Bronchial epithelial cell (primary cell): ENCODE data around the gene SEZ6L. TPM values are rescaled to one million over a fixed set of nuclear protein-coding genes. Genes with fewer than 3 reads are reported as not detected.

Experiments used
- DNase-seq: peaks from one replicate; pipeline ENCODE4 v3.0.0-alpha.2; 2010; ENCODE audit warnings: low read depth
- FAIRE-seq: peaks from 2 replicates; lab custom pipeline; 2011; peaks lifted over from hg19 to GRCh38; lab: Jason Lieb, UNC
- H3K27me3 ChIP-seq: 2 replicates; pipeline ENCODE4 v1.5.1; 2011; ENCODE audit warnings: low read length; ENCODE audit not compliant: control insufficient read depth, insufficient read depth
- H3K36me3 ChIP-seq: 2 replicates; pipeline ENCODE4 v1.5.1; 2011; ENCODE audit warnings: low read length; ENCODE audit not compliant: control insufficient read depth, insufficient read depth
- H3K4me3 ChIP-seq: 2 replicates; pipeline ENCODE4 v1.5.1; 2011; ENCODE audit warnings: mild to moderate bottlenecking, low read depth, low read length, control low read depth
- CTCF ChIP-seq: IDR thresholded peaks from 2 replicates; pipeline ENCODE4 v1.5.1; 2011; ENCODE audit warnings: mild to moderate bottlenecking, moderate library complexity, low read length, control low read depth, inconsistent platforms; ENCODE audit not compliant: insufficient read depth, severe bottlenecking
- total RNA-seq: library from RNA; depleted of rRNA; stranded (reverse); fragments of >200 nt; gene quantifications from 2 replicates; pipeline ENCODE4 v1.2.1, GENCODE V29; 2014

SEZ6L gene
- total RNA-seq, 1 donor from 2014 or later: not detected

- peak; percentile 93 for FAIRE-seq
- no peaks in the 10 kb centered on the region for H3K27me3 ChIP-seq
- DNase-seq: peak; percentile 68
- TF ChIP-seq CTCF: no peak
- no peak overlapping the region for H3K4me3 ChIP-seq
- no peaks in the 10 kb centered on the region for H3K36me3 ChIP-seq
Measured at GRCh38 chr22:26416670-26417276, 247.5 kb downstream of the SEZ6L start.

GRCh38 chr22:26417406-26417805 lies 248.1 kb downstream of the SEZ6L start:
- TF ChIP-seq CTCF: no peak
- FAIRE-seq: no peak
- peak; percentile 8 for DNase-seq
- no peaks in the 10 kb centered on the region for H3K27me3 ChIP-seq
- H3K36me3 ChIP-seq: no peaks in the 10 kb centered on the region
- H3K4me3 ChIP-seq: no peak overlapping the region

GRCh38 chr22:26418620-26419019 lies 249.4 kb downstream of the SEZ6L start:
- Histone ChIP-seq H3K36me3 (no peaks in the 10 kb centered on the region), H3K27me3 (no peaks in the 10 kb centered on the region), H3K4me3 (no peak overlapping the region)
- TF ChIP-seq CTCF: no peak
- DNase-seq: no peak
- no peak for FAIRE-seq

DNA sequence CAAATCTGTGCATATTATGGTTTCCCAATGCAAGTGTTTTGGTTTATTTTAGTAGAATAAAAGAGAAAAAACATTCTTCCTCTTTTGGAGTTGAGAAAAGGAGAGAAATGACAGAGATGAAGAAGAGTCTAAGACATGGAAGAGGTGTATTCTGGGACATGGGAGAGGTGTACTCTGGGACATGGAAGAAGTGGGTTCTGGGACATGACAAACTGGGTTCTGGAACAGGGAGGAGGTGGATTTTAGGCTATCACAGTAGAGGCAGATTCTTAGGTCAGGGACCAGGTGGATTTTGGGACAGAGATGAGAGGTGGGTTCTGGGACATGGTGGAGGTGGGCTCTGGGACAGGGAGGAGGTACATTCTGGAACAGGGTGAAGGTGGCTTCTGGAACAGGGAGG lies 257.7 kb downstream of the SEZ6L start:
- Histone ChIP-seq H3K4me3 (no peak overlapping the region), H3K27me3 (no peaks in the 10 kb centered on the region), H3K36me3 (no peaks in the 10 kb centered on the region)
- DNase-seq: no peak
- FAIRE-seq: no peak
- TF ChIP-seq CTCF: no peak

- Histone ChIP-seq H3K4me3 (peak within 1 kb of the TSS; percentile 43), H3K27me3 (no peaks in the 10 kb centered on the region), H3K36me3 (no peaks in the 10 kb centered on the region)
- FAIRE-seq (no peak), DNase-seq (peak; percentile 39)
- no peak for TF ChIP-seq CTCF
Measured at GRCh38 chr22:26428515-26429457, 259.5 kb downstream of the SEZ6L start, which contains the start of gene ASPHD2. ASPHD2 (plus strand) TSS chr22:26429260; CDS start chr22:26433616, 4,356 bp downstream.
